ENCODE results near the gene UGT1A4. TPM values are rescaled to one million over a fixed set of nuclear protein-coding genes. Genes with fewer than 3 reads are reported as not detected.
"Not testable (repeated sequence)": the region's sequence is repeated elsewhere in the genome, so short reads cannot be mapped to it uniquely, and the experiment has no call there.

The UGT1A4 gene
- total RNA-seq, 1 donor from 2014 or later: not detected

GRCh38 chr2:233700028-233700635 is 18.4 kb upstream of the UGT1A4 start:
- DNase-seq: no peak
- H3K27ac ChIP-seq: no peak overlapping the region
- H3K4me1 ChIP-seq: peaks cover 3% of the 10 kb centered on the region
- no peaks in the 10 kb centered on the region for H3K27me3 ChIP-seq
- no peak overlapping the region for H3K4me3 ChIP-seq
- intact Hi-C loops (cut with DNase I): no loop called here
- TF ChIP-seq, protein P1, sequence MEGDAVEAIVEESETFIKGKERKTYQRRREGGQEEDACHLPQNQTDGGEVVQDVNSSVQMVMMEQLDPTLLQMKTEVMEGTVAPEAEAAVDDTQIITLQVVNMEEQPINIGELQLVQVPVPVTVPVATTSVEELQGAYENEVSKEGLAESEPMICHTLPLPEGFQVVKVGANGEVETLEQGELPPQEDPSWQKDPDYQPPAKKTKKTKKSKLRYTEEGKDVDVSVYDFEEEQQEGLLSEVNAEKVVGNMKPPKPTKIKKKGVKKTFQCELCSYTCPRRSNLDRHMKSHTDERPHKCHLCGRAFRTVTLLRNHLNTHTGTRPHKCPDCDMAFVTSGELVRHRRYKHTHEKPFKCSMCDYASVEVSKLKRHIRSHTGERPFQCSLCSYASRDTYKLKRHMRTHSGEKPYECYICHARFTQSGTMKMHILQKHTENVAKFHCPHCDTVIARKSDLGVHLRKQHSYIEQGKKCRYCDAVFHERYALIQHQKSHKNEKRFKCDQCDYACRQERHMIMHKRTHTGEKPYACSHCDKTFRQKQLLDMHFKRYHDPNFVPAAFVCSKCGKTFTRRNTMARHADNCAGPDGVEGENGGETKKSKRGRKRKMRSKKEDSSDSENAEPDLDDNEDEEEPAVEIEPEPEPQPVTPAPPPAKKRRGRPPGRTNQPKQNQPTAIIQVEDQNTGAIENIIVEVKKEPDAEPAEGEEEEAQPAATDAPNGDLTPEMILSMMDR (IDR thresholded peaks at IDR 0.05): no peak
- H3K9me3 ChIP-seq: no peaks in the 10 kb centered on the region
- no peaks in the 10 kb centered on the region for H3K36me3 ChIP-seq
- ATAC-seq: peak; percentile 35

DNA sequence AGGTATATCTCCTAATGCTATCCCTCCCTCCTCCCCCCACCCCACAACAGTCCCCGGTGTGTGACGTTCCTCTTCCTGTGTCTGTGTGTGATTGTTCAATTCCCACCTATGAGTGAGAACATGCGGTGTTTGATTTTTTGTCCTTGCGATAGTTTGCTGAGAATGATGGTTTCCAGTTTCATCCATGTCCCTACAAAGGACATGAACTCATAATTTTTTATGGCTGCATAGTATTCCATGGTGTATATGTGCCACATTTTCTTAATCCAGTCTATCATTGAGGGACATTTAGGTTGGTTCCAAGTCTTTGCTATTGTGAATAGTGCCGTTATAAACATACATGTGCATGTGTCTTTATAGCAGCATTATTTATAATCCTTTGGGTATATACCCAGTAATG is 17.7 kb upstream of the UGT1A4 start:
- H3K27ac ChIP-seq; intact Hi-C loops (cut with DNase I); ATAC-seq; H3K9me3 ChIP-seq; H3K4me3 ChIP-seq; H3K27me3 ChIP-seq; DNase-seq; H3K36me3 ChIP-seq; H3K4me1 ChIP-seq: not testable (repeated sequence)

- no peak for DNase-seq
- intact Hi-C loops (cut with DNase I): no loop called here
- Histone ChIP-seq H3K9me3 (no peaks in the 10 kb centered on the region), H3K27ac (no peak overlapping the region), H3K27me3 (no peaks in the 10 kb centered on the region), H3K4me1 (peaks cover 3% of the 10 kb centered on the region), H3K36me3 (no peaks in the 10 kb centered on the region), H3K4me3 (no peak overlapping the region)
- TF ChIP-seq, protein P1 (IDR thresholded peaks at IDR 0.05): no peak
- no peak for ATAC-seq
Measured at GRCh38 chr2:233702238-233702637, 16.3 kb upstream of the UGT1A4 start.

- TF ChIP-seq, protein P1 (IDR thresholded peaks at IDR 0.05): no peak
- Histone ChIP-seq H3K4me3 (no peak overlapping the region), H3K36me3 (no peaks in the 10 kb centered on the region), H3K27ac (no peak overlapping the region), H3K27me3 (no peaks in the 10 kb centered on the region), H3K4me1 (no peaks in the 10 kb centered on the region), H3K9me3 (no peaks in the 10 kb centered on the region)
- ATAC-seq (peak; percentile 86), DNase-seq (peak; percentile 72)
- intact Hi-C loops (cut with DNase I): no loop called here
Measured at GRCh38 chr2:233705911-233706506, 12.5 kb upstream of the UGT1A4 start.

DNA sequence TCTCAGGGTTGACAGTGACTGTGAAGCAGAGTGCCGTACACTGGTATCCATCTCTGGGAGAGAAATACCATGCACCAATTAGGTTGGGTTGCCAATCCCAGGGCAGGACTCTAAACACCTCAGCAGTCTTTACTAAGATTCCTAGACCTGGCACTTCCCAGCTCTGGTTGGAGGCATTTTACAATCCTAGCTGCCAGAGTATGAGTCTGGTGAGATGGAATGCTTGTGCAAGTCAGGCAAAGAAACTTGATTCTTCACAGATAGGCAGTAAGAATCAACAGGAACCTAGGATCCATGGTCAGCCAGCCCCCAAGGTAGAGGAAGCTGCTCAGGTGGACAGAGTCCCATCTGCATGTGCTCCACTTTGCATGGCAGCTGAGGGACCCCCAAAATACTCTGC is 11.8 kb upstream of the UGT1A4 start:
- intact Hi-C loops (cut with DNase I): no loop called here
- Histone ChIP-seq H3K27ac (no peak overlapping the region), H3K36me3 (no peaks in the 10 kb centered on the region), H3K4me3 (no peak overlapping the region), H3K4me1 (no peaks in the 10 kb centered on the region), H3K9me3 (no peaks in the 10 kb centered on the region), H3K27me3 (no peaks in the 10 kb centered on the region)
- ATAC-seq (peak; percentile 13), DNase-seq (no peak)
- TF ChIP-seq, protein P1 (IDR thresholded peaks at IDR 0.05): no peak

DNA sequence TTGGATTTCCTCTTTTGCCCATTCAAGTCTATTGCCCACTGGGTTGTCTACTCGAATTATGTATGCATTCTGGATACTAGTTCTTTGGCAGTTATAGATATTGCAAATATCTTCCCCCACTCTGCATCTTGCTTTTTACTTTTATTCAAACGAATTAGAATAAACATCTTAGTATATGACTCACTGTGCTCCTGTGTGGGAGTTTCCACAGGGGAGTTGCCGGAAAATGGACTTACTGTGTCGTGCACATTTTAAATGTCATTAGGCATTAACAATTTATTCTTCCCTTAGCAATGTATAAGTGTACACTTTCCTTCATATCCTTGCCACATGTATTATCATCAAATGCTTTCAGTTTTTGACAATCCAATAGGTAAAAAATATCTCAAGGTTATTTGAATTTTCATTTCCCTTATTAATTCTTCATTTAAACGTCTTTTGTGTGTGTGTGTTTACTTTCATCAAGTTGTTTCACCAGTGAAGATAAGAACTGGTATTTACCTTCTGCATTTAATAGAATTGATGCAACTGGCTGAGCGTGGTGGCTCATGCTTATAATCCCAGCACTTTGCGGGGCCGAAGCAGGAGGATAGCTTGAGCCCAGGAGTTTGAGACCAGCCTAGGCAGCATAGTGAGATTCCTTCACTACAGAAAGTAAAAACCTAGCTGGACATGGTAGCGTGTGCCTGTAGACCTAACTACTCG is 10.4 kb upstream of the UGT1A4 start:
- TF ChIP-seq, protein P1 (IDR thresholded peaks at IDR 0.05): no peak
- no peak for ATAC-seq
- DNase-seq: no peak
- no peak overlapping the region for H3K27ac ChIP-seq
- H3K9me3 ChIP-seq: no peaks in the 10 kb centered on the region
- no peaks in the 10 kb centered on the region for H3K4me1 ChIP-seq
- no peaks in the 10 kb centered on the region for H3K27me3 ChIP-seq
- intact Hi-C loops (cut with DNase I): no loop called here
- no peak overlapping the region for H3K4me3 ChIP-seq
- H3K36me3 ChIP-seq: no peaks in the 10 kb centered on the region

All from upper lobe of right lung (tissue), 1 donor.